Measurements from ENCODE around the gene PLEKHB2. TPM values are rescaled to one million over a fixed set of nuclear protein-coding genes. Genes with fewer than 3 reads are reported as not detected.
"Not testable (repeated sequence)": the region's sequence is repeated elsewhere in the genome, so short reads cannot be mapped to it uniquely, and the experiment has no call there.

The PLEKHB2 gene
- total RNA-seq, 1 donor, result 57.0 TPM

DNA sequence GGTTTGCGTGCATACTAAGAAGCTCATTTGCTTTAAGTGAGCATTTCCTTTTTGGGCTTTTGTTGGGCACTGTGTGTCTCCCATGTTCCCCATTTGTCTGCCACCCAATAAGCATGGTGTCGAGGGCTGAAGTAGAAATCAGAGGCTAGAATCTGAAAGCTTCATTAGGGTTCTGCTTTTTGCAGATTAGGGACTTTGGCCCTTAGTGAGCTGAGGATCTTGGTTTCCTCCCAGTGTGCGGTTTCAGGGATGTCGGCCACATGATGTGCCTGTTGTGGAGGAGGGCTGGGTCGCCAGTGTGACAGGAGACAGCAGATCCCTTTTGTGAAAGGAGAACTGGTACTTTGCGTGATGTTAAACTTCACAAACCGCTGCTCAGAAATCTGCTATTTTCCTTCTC lies 41.1 kb downstream of the PLEKHB2 start:
- no peak overlapping the region for H3K4me3 ChIP-seq (ENCODE audit: low read depth, low read length)
- TF ChIP-seq, protein P1, sequence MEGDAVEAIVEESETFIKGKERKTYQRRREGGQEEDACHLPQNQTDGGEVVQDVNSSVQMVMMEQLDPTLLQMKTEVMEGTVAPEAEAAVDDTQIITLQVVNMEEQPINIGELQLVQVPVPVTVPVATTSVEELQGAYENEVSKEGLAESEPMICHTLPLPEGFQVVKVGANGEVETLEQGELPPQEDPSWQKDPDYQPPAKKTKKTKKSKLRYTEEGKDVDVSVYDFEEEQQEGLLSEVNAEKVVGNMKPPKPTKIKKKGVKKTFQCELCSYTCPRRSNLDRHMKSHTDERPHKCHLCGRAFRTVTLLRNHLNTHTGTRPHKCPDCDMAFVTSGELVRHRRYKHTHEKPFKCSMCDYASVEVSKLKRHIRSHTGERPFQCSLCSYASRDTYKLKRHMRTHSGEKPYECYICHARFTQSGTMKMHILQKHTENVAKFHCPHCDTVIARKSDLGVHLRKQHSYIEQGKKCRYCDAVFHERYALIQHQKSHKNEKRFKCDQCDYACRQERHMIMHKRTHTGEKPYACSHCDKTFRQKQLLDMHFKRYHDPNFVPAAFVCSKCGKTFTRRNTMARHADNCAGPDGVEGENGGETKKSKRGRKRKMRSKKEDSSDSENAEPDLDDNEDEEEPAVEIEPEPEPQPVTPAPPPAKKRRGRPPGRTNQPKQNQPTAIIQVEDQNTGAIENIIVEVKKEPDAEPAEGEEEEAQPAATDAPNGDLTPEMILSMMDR (IDR thresholded peaks at IDR 0.05; ENCODE audit: insufficient read depth, low read length), result no peak
- no peak for DNase-seq (ENCODE audit: low read depth)

DNA sequence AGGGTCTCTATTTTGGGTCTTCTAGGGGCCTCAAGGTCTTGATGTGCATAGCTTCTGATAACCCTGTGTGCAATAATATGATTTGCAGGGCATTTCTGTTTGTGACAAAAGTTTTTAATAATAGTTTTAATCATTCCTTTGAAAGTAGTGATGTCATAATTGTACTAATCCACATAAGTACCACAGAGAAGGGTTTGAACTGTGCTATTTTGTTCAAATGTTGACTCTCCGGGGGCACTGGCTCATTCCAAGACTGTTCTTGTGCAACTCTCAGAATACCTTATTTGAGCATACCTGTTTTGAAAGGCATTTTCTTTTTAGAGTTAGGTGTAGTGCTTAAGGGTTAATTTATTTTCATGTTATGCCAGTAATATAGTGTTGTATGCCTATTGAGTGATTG lies 41.6 kb downstream of the PLEKHB2 start:
- no peak overlapping the region for H3K4me3 ChIP-seq (ENCODE audit: low read depth, low read length)
- TF ChIP-seq, protein P1 (IDR thresholded peaks at IDR 0.05; ENCODE audit: insufficient read depth, low read length), result no peak
- DNase-seq (ENCODE audit: low read depth), result no peak

DNA sequence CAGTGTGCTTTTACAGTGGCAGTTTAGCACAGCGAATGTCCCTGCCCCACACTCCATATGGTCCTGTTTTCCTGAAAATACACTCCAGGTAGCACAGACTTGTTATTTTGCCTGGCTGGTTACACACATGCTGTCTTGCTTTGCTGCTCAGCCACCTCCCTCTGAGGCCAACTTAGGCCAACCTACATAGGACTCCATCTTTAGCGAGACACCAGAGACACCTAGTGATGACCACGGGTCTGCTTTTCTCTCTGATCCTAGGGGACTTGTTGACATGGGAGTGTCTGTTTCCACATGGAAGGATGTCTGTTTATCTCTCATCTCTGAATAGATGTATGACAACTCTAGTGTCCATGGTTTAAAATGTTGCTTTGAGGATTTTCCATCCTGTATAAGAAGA lies 43.3 kb downstream of the PLEKHB2 start:
- DNase-seq (ENCODE audit: low read depth), result no peak
- TF ChIP-seq, protein P1 (IDR thresholded peaks at IDR 0.05; ENCODE audit: insufficient read depth, low read length), result no peak
- no peak overlapping the region for H3K4me3 ChIP-seq (ENCODE audit: low read depth, low read length)

DNA sequence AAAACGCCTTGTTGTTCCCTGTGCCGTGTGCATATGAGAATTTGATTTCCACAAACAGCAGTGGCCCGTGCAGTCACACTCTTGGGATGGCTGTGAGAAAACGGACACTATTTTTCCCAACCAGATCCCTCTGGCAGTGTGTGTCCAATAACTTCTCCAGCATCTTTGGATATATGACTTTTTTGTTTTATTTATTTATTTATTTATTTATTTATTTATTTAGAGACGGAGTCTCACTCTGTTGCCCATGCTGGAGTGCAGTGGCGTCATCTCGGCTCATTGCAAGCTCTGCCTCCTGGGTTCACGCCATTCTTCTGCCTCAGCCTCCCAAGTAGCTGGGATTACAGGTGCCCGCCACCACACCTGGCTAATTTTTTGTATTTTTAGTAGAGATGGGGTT lies 45.0 kb downstream of the PLEKHB2 start:
- not testable (repeated sequence) for DNase-seq (ENCODE audit: low read depth); H3K4me3 ChIP-seq (ENCODE audit: low read depth, low read length)

DNA sequence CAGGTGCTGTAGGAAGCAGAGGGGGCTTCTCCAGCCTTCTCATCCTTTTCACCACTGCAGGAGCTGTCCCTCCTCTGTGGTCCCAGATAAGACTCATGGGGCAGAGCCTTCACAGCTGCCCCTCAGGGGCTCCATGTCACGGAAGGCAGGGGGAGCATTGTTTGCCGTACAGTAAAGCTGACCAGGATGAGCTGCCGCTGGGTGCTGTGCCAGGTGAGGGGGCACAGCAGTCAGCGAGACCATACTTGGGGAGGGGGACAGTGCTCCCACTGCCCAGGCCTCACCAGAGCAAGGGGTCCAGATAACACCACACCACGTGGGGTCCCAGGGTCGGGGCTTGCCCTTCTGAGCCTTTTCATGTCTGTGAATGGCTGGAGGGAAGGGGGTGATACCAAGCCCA lies 46.3 kb downstream of the PLEKHB2 start:
- H3K4me3 ChIP-seq (ENCODE audit: low read depth, low read length), result no peak overlapping the region
- no peak for DNase-seq (ENCODE audit: low read depth)
- TF ChIP-seq, protein P1 (IDR thresholded peaks at IDR 0.05; ENCODE audit: insufficient read depth, low read length), result no peak

DNA sequence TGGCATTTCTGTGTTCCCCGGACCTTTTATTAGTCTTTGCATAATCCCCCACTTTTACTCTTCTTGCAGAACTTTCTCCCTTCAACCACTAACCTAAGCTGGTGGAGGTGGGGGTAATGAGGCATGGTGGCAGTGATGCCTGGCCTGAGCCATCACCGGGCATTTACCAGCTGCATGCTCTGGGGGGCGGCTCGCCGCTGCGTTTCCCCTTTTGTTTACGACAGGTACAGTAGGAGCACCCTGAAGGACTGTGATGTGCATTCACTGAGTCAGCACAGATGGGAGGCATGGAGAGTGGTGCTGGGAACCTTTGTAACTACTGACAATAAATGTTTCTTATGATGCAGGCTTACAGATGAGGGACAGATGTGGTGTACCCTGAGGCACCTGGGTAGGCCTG lies 46.9 kb downstream of the PLEKHB2 start:
- TF ChIP-seq, protein P1 (IDR thresholded peaks at IDR 0.05; ENCODE audit: insufficient read depth, low read length), result no peak
- H3K4me3 ChIP-seq (ENCODE audit: low read depth, low read length), result no peak overlapping the region
- no peak for DNase-seq (ENCODE audit: low read depth)

DNA sequence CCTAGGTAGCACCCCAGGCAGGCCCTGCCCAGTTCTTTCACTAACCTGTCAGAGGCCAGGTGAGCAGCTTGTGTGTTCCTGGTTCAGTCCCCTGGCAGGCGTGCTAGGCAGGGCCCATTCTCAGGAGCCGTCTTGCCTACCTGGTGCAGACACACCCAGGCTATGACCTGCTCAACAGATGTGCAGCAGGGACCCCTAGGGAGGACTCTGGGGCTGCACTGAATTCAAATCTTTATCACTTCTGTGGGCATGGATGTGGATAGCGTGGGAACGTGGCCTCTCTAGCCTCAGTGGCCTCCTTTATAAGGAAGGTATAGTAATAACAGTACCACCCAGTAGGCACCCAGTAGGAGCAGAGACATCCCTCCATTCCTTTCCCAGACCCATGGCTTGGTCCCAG lies 48.4 kb downstream of the PLEKHB2 start:
- TF ChIP-seq, protein P1 (IDR thresholded peaks at IDR 0.05; ENCODE audit: insufficient read depth, low read length), result no peak
- DNase-seq (ENCODE audit: low read depth), result no peak
- H3K4me3 ChIP-seq (ENCODE audit: low read depth, low read length), result no peak overlapping the region

Measured in fibroblast of the aortic adventitia (primary cell).